Liver (tissue), 9 donors: Measurements from ENCODE around the gene SLC44A1. TPM values are rescaled to one million over a fixed set of nuclear protein-coding genes. Genes with fewer than 3 reads are reported as not detected.

ENCODE experiments used
- DNase-seq: peaks from one replicate; pipeline ENCODE4 v3.0.0-alpha.2; 2017; ENCODE audit warnings: low spot score
- H3K27ac ChIP-seq, 2 donors: one replicate each; pipeline ENCODE4 v1.7.0; 2013; ENCODE audit warnings: inconsistent platforms in 2 of 2, low read length in 2 of 2, control low read depth in 1 of 2, low read depth in 1 of 2, mild to moderate bottlenecking in 1 of 2
- H3K27me3 ChIP-seq, 4 donors: one replicate each; pipeline versions ENCODE4 v1.6.1 to v1.7.0; 2013; ENCODE audit warnings: low read length in 3 of 4, inconsistent platforms in 1 of 4, mild to moderate bottlenecking in 1 of 4, moderate library complexity in 1 of 4; ENCODE audit not compliant: control insufficient read depth in 4 of 4, insufficient read depth in 4 of 4
- H3K36me3 ChIP-seq, 4 donors: one replicate each; pipeline versions ENCODE4 v1.6.1 to v1.7.0; 2013; ENCODE audit warnings: low read length in 3 of 4, mild to moderate bottlenecking in 3 of 4, low read depth in 1 of 4, moderate library complexity in 1 of 4; ENCODE audit not compliant: control insufficient read depth in 4 of 4, insufficient read depth in 3 of 4
- H3K4me1 ChIP-seq, 4 donors: one replicate each; pipeline versions ENCODE4 v1.6.1 to v1.7.0; 2013; ENCODE audit warnings: low read length in 3 of 4, mild to moderate bottlenecking in 3 of 4, moderate library complexity in 1 of 4; ENCODE audit not compliant: control insufficient read depth in 4 of 4, insufficient read depth in 4 of 4
- H3K4me3 ChIP-seq, 3 donors: one replicate each; pipeline versions ENCODE4 v1.6.1 to v1.7.0; 2013; ENCODE audit warnings: low read length in 3 of 3, control low read depth in 1 of 3, low read depth in 1 of 3, mild to moderate bottlenecking in 1 of 3
- H3K9ac ChIP-seq, 2 donors: one replicate each; pipeline ENCODE4 v1.7.0; 2013; ENCODE audit warnings: low read length in 2 of 2, mild to moderate bottlenecking in 2 of 2, moderate library complexity in 2 of 2, control low read depth in 1 of 2, low read depth in 1 of 2
- H3K9me3 ChIP-seq, 4 donors: one replicate each; pipeline versions ENCODE4 v1.6.1 to v1.7.0; 2013; ENCODE audit warnings: low read length in 3 of 4; ENCODE audit not compliant: control insufficient read depth in 4 of 4
- ATF3 ChIP-seq: IDR thresholded peaks from 2 replicates; pipeline ENCODE4 v1.6.1; 2016; ENCODE audit warnings: antibody characterized with exemption
- CTCF ChIP-seq: fragments of 150-350 bp; IDR thresholded peaks from 2 replicates; pipeline ENCODE4 v1.5.1; 2017; ENCODE audit warnings: improper control_type of control experiment, low read depth, low read length; ENCODE audit not compliant: missing input control
- EGR1 ChIP-seq, 2 donors: IDR thresholded peaks; 2 replicates each; pipeline ENCODE4 v1.6.1; 2016 to 2018; ENCODE audit warnings: antibody characterized with exemption in 2 of 2, low read depth in 2 of 2
- FOXA1 ChIP-seq: IDR thresholded peaks from 2 replicates; pipeline ENCODE4 v1.6.1; 2016; ENCODE audit warnings: antibody characterized with exemption
- FOXA2 ChIP-seq: IDR thresholded peaks from 2 replicates; pipeline ENCODE4 v1.6.1; 2016; ENCODE audit warnings: antibody characterized with exemption
- GABPA ChIP-seq, 2 donors: IDR thresholded peaks in 1 of 2; conservative IDR thresholded peaks in 1 of 2; 2 replicates each; pipeline ENCODE4 v1.6.1; 2016; ENCODE audit warnings: antibody characterized with exemption in 2 of 2, mild to moderate bottlenecking in 1 of 2, moderate library complexity in 1 of 2
- HNF4A ChIP-seq, 2 donors: conservative IDR thresholded peaks; 2 replicates each; pipeline ENCODE4 v1.6.1; 2016; ENCODE audit warnings: antibody characterized with exemption in 2 of 2, mild to moderate bottlenecking in 2 of 2
- HNF4G ChIP-seq: IDR thresholded peaks from 2 replicates; pipeline ENCODE4 v1.6.1; 2016; ENCODE audit warnings: antibody characterized with exemption
- JUND ChIP-seq, 2 donors: IDR thresholded peaks; 2 replicates each; pipeline ENCODE4 v1.6.1; 2016; ENCODE audit warnings: antibody characterized with exemption in 2 of 2
- NR2F2 ChIP-seq: IDR thresholded peaks from 2 replicates; pipeline ENCODE4 v1.6.1; 2016; ENCODE audit warnings: antibody characterized with exemption
- RAD21 ChIP-seq, 2 donors: IDR thresholded peaks; 2 replicates each; pipeline ENCODE4 v1.6.1; 2016; ENCODE audit warnings: antibody characterized with exemption in 2 of 2, mild to moderate bottlenecking in 2 of 2
- RXRA ChIP-seq, 2 donors: IDR thresholded peaks; 2 replicates each; pipeline ENCODE4 v1.6.1; 2017 to 2018; ENCODE audit warnings: antibody characterized with exemption in 2 of 2, mild to moderate bottlenecking in 1 of 2
- SP1 ChIP-seq: IDR thresholded peaks from 2 replicates; pipeline ENCODE4 v1.6.1; 2018; ENCODE audit warnings: antibody characterized with exemption, mild to moderate bottlenecking
- TAF1 ChIP-seq: conservative IDR thresholded peaks from 2 replicates; pipeline ENCODE4 v1.6.1; 2016; ENCODE audit warnings: antibody characterized with exemption, mild to moderate bottlenecking
- YY1 ChIP-seq: IDR thresholded peaks from 2 replicates; pipeline ENCODE4 v1.6.1; 2016; ENCODE audit warnings: antibody characterized with exemption, mild to moderate bottlenecking
- ZBTB33 ChIP-seq: IDR thresholded peaks from 2 replicates; pipeline ENCODE4 v1.6.1; 2016; ENCODE audit warnings: antibody characterized with exemption
- WGBS: extraction: QIAGEN DNeasy Blood & Tissue Kit; methylation state at CpG from one replicate; pipeline ENCODE4 v1.1.7; 2013; 5-methylcytosine and 5-hydroxymethylcytosine counted together
- polyA plus RNA-seq, 2 donors: library from polyadenylated mRNA; stranded (reverse) in 1 of 2; unstranded in 1 of 2; fragments of 200-250 nt in 1 of 2; fragments of >200 nt in 1 of 2; fragmentation: Nextera tagmentation in 1 of 2; extraction: Ambion mirVana in 1 of 2; gene quantifications; one replicate each; pipeline versions ENCODE4 v1.2.1 to v1.2.3, GENCODE V29; 2013 to 2015
- total RNA-seq, 2 donors: library from RNA; depleted of rRNA; stranded (reverse); fragments of >200 nt; gene quantifications; one replicate each; pipeline ENCODE4 v1.2.3, GENCODE V29; 2014
- TF ChIP-seq, protein P1 (sequence below): IDR thresholded peaks from 2 replicates; pipeline ENCODE4 v1.6.1; 2016; ENCODE audit warnings: antibody characterized with exemption, mild to moderate bottlenecking
- TF ChIP-seq, protein P2 (sequence below): IDR thresholded peaks from 2 replicates; pipeline ENCODE4 v1.6.1; 2016; ENCODE audit warnings: antibody characterized with exemption
- donor health status: healthy.
- donor health status: healthy.
- donor health status: healthy.
- donor health status: healthy.
- donor health status: healthy.

SLC44A1 gene
- total and polyA plus RNA-seq, 4 donors, result 18.1 to 73.1 (median 53.1) TPM

DNA sequence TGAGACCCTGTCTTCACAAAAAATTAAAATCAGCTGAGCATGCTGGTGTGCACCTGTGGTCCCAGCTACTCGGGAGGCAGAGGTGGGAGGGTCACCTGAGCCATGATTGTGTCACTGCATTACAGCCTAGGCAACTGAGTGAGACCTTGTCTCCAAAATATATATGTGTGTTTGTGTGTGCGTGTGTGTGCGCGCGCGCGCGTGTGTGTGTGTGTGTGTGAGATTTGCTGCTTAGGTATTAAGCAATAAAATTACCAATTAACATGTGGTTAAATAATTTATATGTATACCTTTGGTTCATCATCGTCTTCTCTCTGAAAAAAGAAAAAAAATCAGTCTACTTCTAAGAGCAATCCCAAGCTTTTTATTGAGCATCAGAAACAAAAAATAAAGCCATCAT lies 117.4 kb downstream of the SLC44A1 start:
- WGBS, result 98% methylated on average over 9 of the region's 9 CpGs
- no peaks in the 10 kb centered on the region for H3K9me3 ChIP-seq
- peaks cover 6 to 45% (median 28%) of the 10 kb centered on the region in 4 donors for H3K36me3 ChIP-seq
- no peak overlapping the region for H3K4me3 ChIP-seq
- no peaks in the 10 kb centered on the region for H3K27me3 ChIP-seq
- no peak for DNase-seq
- TF ChIP-seq CTCF (no peak), YY1 (no peak), RXRA (IDR thresholded peaks at IDR 0.05) (no peak), TAF1 (no peak), GABPA (IDR thresholded peaks at IDR 0.05 in 1 of 2, conservative IDR thresholded peaks at IDR 0.05 in 1 of 2) (no peak), SP1 (no peak), ATF3 (no peak), HNF4A (conservative IDR thresholded peaks at IDR 0.05) (no peak), FOXA1 (no peak), ZBTB33 (no peak), FOXA2 (no peak), NR2F2 (no peak), JUND (IDR thresholded peaks at IDR 0.05) (no peak), EGR1 (IDR thresholded peaks at IDR 0.05; ENCODE audit: low read depth in 2 of 2) (no peak), RAD21 (IDR thresholded peaks at IDR 0.05) (no peak), HNF4G (no peak)
- TF ChIP-seq, protein P1, sequence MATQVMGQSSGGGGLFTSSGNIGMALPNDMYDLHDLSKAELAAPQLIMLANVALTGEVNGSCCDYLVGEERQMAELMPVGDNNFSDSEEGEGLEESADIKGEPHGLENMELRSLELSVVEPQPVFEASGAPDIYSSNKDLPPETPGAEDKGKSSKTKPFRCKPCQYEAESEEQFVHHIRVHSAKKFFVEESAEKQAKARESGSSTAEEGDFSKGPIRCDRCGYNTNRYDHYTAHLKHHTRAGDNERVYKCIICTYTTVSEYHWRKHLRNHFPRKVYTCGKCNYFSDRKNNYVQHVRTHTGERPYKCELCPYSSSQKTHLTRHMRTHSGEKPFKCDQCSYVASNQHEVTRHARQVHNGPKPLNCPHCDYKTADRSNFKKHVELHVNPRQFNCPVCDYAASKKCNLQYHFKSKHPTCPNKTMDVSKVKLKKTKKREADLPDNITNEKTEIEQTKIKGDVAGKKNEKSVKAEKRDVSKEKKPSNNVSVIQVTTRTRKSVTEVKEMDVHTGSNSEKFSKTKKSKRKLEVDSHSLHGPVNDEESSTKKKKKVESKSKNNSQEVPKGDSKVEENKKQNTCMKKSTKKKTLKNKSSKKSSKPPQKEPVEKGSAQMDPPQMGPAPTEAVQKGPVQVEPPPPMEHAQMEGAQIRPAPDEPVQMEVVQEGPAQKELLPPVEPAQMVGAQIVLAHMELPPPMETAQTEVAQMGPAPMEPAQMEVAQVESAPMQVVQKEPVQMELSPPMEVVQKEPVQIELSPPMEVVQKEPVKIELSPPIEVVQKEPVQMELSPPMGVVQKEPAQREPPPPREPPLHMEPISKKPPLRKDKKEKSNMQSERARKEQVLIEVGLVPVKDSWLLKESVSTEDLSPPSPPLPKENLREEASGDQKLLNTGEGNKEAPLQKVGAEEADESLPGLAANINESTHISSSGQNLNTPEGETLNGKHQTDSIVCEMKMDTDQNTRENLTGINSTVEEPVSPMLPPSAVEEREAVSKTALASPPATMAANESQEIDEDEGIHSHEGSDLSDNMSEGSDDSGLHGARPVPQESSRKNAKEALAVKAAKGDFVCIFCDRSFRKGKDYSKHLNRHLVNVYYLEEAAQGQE, result no peak
- TF ChIP-seq, protein P2, sequence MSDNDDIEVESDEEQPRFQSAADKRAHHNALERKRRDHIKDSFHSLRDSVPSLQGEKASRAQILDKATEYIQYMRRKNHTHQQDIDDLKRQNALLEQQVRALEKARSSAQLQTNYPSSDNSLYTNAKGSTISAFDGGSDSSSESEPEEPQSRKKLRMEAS, result no peak
- H3K27ac ChIP-seq, result no peak overlapping the region
- H3K4me1 ChIP-seq, result no peaks in the 10 kb centered on the region
- no peak overlapping the region for H3K9ac ChIP-seq
